ENCODE measurements around the gene ODAD2.

DNA sequence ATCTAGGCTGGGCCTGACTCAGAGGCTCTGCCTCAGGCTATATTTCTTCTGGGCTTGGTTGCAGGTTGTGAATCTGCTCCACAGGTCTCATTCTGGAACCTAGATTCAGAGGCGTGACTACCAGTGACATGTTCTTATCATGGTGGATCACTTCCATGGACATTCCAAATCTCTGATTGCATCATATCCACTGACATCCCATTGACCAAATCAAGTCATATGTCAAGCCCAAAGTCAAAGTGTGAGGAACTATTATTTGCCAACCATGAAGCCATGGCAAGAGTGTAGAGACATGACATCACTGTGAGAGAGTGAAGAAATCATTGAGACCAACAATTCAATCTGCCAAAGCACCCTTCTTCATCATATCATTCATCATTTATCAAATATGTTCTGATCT is 11.9 kb upstream of the ODAD2 start:
- TF ChIP-seq POLR2A (IDR thresholded peaks at IDR 0.05) = no peak
- TF ChIP-seq, protein P1, sequence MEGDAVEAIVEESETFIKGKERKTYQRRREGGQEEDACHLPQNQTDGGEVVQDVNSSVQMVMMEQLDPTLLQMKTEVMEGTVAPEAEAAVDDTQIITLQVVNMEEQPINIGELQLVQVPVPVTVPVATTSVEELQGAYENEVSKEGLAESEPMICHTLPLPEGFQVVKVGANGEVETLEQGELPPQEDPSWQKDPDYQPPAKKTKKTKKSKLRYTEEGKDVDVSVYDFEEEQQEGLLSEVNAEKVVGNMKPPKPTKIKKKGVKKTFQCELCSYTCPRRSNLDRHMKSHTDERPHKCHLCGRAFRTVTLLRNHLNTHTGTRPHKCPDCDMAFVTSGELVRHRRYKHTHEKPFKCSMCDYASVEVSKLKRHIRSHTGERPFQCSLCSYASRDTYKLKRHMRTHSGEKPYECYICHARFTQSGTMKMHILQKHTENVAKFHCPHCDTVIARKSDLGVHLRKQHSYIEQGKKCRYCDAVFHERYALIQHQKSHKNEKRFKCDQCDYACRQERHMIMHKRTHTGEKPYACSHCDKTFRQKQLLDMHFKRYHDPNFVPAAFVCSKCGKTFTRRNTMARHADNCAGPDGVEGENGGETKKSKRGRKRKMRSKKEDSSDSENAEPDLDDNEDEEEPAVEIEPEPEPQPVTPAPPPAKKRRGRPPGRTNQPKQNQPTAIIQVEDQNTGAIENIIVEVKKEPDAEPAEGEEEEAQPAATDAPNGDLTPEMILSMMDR (IDR thresholded peaks at IDR 0.05) = no peak

All from body of pancreas (tissue), 4 donors.